ENCODE measurements around the gene TEN1.

Gene TEN1

DNA sequence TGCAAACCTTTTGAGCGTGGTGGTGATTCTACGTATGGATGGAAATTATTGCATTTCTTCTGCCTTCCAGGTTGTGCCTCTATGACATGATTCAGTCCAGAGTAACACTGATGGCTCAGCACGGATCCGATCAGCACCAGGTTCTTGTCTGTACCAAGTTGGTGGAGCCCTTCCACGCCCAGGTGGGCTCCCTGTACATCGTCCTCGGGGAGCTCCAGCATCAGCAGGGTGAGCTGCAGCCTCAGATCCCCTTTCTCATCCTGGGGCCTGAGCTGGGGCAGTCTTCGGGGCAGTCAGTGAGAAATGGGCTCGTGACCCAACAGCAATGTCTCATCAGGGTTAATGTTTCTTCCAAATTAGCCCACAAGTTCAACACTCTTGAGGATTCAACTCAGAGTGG is 12.4 kb downstream of the TEN1 start (continued):
- TF ChIP-seq, protein P1, sequence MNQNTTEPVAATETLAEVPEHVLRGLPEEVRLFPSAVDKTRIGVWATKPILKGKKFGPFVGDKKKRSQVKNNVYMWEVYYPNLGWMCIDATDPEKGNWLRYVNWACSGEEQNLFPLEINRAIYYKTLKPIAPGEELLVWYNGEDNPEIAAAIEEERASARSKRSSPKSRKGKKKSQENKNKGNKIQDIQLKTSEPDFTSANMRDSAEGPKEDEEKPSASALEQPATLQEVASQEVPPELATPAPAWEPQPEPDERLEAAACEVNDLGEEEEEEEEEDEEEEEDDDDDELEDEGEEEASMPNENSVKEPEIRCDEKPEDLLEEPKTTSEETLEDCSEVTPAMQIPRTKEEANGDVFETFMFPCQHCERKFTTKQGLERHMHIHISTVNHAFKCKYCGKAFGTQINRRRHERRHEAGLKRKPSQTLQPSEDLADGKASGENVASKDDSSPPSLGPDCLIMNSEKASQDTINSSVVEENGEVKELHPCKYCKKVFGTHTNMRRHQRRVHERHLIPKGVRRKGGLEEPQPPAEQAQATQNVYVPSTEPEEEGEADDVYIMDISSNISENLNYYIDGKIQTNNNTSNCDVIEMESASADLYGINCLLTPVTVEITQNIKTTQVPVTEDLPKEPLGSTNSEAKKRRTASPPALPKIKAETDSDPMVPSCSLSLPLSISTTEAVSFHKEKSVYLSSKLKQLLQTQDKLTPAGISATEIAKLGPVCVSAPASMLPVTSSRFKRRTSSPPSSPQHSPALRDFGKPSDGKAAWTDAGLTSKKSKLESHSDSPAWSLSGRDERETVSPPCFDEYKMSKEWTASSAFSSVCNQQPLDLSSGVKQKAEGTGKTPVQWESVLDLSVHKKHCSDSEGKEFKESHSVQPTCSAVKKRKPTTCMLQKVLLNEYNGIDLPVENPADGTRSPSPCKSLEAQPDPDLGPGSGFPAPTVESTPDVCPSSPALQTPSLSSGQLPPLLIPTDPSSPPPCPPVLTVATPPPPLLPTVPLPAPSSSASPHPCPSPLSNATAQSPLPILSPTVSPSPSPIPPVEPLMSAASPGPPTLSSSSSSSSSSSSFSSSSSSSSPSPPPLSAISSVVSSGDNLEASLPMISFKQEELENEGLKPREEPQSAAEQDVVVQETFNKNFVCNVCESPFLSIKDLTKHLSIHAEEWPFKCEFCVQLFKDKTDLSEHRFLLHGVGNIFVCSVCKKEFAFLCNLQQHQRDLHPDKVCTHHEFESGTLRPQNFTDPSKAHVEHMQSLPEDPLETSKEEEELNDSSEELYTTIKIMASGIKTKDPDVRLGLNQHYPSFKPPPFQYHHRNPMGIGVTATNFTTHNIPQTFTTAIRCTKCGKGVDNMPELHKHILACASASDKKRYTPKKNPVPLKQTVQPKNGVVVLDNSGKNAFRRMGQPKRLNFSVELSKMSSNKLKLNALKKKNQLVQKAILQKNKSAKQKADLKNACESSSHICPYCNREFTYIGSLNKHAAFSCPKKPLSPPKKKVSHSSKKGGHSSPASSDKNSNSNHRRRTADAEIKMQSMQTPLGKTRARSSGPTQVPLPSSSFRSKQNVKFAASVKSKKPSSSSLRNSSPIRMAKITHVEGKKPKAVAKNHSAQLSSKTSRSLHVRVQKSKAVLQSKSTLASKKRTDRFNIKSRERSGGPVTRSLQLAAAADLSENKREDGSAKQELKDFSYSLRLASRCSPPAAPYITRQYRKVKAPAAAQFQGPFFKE (tag by site-specific recombination; IDR thresholded peaks at IDR 0.05; ENCODE audit: borderline replicate concordance) = no peak

DNA sequence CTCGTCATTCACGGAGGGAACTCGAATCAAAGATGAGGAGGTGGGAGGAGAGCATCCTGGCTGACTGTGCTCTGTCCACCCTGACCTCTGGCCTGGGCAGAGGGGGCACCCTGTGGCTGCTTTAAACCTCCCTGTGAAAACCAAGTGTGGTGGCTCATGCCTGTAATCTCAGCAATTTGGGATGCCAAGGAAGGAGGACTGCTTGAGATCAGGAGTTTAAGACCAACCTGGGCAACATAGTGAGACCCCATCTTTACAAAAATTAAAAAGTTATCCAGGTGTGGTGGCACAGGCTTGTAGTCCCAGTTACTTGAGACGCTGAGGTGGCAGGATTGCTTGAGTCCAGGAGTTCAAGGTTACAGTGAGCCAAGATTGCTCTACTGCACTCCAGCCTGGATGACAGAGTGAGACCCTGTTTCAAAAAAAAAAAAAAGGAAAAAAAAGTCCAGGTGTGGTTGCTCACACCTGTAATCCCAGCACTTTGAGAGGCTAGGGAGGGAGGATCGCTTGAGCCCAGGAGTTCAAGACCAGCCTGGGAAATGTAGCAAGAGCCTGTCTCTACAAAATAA is 15.8 kb downstream of the TEN1 start:
- H3K4me3 ChIP-seq (ENCODE audit: low read depth, low read length) = no peak overlapping the region
- CTCF ChIA-PET = interaction anchor here (1.0 to 2.1 kb wide), 3 partner anchors 11 to 114 kb away, joined by 3 to 11 read pairs (median 3); no protein-coding TSS in a partner anchor
- POLR2A ChIA-PET = interaction anchor here (0.6 kb wide), 1 partner anchor 273 kb away, joined by 3 read pairs; no protein-coding TSS in a partner anchor
- no peaks in the 10 kb centered on the region for H3K9me3 ChIP-seq (ENCODE audit: control insufficient read depth, insufficient read depth, low read depth, low read length)
- no peak overlapping the region for H3K27ac ChIP-seq (ENCODE audit: extremely low read depth, low read depth, low read length)
- H3K36me3 ChIP-seq (ENCODE audit: control insufficient read depth in 2 of 2, insufficient read depth in 1 of 2, low read length in 2 of 2) = peaks cover 3 to 7% of the 10 kb centered on the region in 2 experiments; a peak in 2 of 3 replicates
- H3K4me1 ChIP-seq (ENCODE audit: control insufficient read depth, insufficient read depth, low read length) = no peaks in the 10 kb centered on the region
- TF ChIP-seq, protein P2, sequence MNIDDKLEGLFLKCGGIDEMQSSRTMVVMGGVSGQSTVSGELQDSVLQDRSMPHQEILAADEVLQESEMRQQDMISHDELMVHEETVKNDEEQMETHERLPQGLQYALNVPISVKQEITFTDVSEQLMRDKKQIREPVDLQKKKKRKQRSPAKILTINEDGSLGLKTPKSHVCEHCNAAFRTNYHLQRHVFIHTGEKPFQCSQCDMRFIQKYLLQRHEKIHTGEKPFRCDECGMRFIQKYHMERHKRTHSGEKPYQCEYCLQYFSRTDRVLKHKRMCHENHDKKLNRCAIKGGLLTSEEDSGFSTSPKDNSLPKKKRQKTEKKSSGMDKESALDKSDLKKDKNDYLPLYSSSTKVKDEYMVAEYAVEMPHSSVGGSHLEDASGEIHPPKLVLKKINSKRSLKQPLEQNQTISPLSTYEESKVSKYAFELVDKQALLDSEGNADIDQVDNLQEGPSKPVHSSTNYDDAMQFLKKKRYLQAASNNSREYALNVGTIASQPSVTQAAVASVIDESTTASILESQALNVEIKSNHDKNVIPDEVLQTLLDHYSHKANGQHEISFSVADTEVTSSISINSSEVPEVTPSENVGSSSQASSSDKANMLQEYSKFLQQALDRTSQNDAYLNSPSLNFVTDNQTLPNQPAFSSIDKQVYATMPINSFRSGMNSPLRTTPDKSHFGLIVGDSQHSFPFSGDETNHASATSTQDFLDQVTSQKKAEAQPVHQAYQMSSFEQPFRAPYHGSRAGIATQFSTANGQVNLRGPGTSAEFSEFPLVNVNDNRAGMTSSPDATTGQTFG (tag by site-specific recombination; IDR thresholded peaks at IDR 0.05; ENCODE audit: borderline replicate concordance) = no peak
- TF ChIP-seq REPIN1 (tag by site-specific recombination; IDR thresholded peaks at IDR 0.05; ENCODE audit: low read depth) (no peak), ZSCAN30 (tag by site-specific recombination; IDR thresholded peaks at IDR 0.05) (no peak), KLF7 (tag by site-specific recombination; IDR thresholded peaks at IDR 0.05; ENCODE audit: borderline replicate concordance) (no peak), HOXC10 (CRISPR knock-in tag; IDR thresholded peaks at IDR 0.05) (no peak), ZNF121 (tag by site-specific recombination; IDR thresholded peaks at IDR 0.05) (peak; percentile 57; the same call in 1 of the 2 replicates)
- TF ChIP-seq, protein P3, sequence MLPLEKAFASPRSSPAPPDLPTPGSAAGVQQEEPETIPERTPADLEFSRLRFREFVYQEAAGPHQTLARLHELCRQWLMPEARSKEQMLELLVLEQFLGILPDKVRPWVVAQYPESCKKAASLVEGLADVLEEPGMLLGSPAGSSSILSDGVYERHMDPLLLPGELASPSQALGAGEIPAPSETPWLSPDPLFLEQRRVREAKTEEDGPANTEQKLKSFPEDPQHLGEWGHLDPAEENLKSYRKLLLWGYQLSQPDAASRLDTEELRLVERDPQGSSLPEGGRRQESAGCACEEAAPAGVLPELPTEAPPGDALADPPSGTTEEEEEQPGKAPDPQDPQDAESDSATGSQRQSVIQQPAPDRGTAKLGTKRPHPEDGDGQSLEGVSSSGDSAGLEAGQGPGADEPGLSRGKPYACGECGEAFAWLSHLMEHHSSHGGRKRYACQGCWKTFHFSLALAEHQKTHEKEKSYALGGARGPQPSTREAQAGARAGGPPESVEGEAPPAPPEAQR (tag by site-specific recombination; IDR thresholded peaks at IDR 0.05) = no peak
- TF ChIP-seq, protein P4, sequence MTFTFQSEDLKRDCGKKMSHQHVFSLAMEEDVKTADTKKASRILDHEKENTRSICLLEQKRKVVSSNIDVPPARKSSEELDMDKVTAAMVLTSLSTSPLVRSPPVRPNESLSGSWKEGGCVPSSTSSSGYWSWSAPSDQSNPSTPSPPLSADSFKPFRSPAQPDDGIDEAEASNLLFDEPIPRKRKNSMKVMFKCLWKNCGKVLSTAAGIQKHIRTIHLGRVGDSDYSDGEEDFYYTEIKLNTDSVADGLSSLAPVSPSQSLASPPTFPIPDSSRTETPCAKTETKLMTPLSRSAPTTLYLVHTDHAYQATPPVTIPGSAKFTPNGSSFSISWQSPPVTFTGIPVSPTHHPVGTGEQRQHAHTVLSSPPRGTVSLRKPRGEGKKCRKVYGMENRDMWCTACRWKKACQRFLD (tag by site-specific recombination; IDR thresholded peaks at IDR 0.05) = no peak
- TF ChIP-seq, protein P5, sequence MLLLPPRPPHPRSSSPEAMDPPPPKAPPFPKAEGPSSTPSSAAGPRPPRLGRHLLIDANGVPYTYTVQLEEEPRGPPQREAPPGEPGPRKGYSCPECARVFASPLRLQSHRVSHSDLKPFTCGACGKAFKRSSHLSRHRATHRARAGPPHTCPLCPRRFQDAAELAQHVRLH (tag by site-specific recombination; IDR thresholded peaks at IDR 0.05) = no peak
